MCF 10A (cell line): ENCODE results near the gene MS4A4A. TPM values are rescaled to one million over a fixed set of nuclear protein-coding genes. Genes with fewer than 3 reads are reported as not detected.

ENCODE experiments used
- BruUV-seq: library from RNA; stranded (reverse); fragments of 400-500 nt; replicated peaks from 2 replicates; lab custom pipeline; 2021; lab: Mats Ljungman, UMichigan
- CTCF ChIA-PET: fragments of 300-600 bp; sonication (Branson Sonifier 250); formaldehyde crosslinking; extraction: SDS; loops from one replicate; lab custom pipeline; 2021; ENCODE audit warnings: antibody characterized with exemption, inconsistent platforms; lab: Yijun Ruan, JAX
- POLR2A ChIA-PET: fragments of 300-600, 350-650 bp; sonication (Branson Sonifier 250); formaldehyde crosslinking; extraction: SDS; loops from one replicate; lab custom pipeline; 2020; ENCODE audit warnings: antibody characterized with exemption, inconsistent platforms; lab: Yijun Ruan, JAX
- DNase-seq: peaks from one replicate; pipeline ENCODE4 v3.0.0-alpha.2; 2018; ENCODE audit not compliant: unreplicated experiment
- H3K27ac Mint-ChIP-seq: one replicate; pipeline ENCODE4 v1.8.0; 2022; ENCODE audit warnings: mild to moderate bottlenecking, low read depth, mixed read lengths; ENCODE audit not compliant: unreplicated experiment
- H3K27me3 Mint-ChIP-seq: one replicate; pipeline ENCODE4 v1.8.0; 2022; ENCODE audit warnings: mixed read lengths; ENCODE audit not compliant: insufficient read depth, unreplicated experiment
- H3K36me3 Mint-ChIP-seq: one replicate; pipeline ENCODE4 v1.8.0; 2022; ENCODE audit warnings: mild to moderate bottlenecking, moderate library complexity, mixed read lengths; ENCODE audit not compliant: insufficient read depth, unreplicated experiment
- H3K4me1 Mint-ChIP-seq: one replicate; pipeline ENCODE4 v1.8.0; 2022; ENCODE audit warnings: mixed read lengths; ENCODE audit not compliant: insufficient read depth, unreplicated experiment
- H3K4me3 Mint-ChIP-seq: one replicate; pipeline ENCODE4 v1.8.0; 2022; ENCODE audit warnings: mild to moderate bottlenecking, moderate library complexity, mixed read lengths; ENCODE audit not compliant: unreplicated experiment
- H3K9me3 Mint-ChIP-seq: one replicate; pipeline ENCODE4 v1.8.0; 2022; ENCODE audit warnings: mixed read lengths; ENCODE audit not compliant: unreplicated experiment
- CTCF ChIP-seq: fragments of 200-600 bp; IDR thresholded peaks from one replicate; pipeline ENCODE4 v1.8.0; 2022; ENCODE audit warnings: antibody characterized with exemption, mild to moderate bottlenecking; ENCODE audit not compliant: unreplicated experiment
- intact Hi-C: fragments of 100-400 bp; cut with micrococcal nuclease; formaldehyde crosslinking; loops from 2 replicates; pipeline ENCODE4 v1.14.1; 2022
- total RNA-seq: library from RNA; stranded (reverse); gene quantifications from 2 replicates; pipeline ENCODE4 v1.2.3, GENCODE V29; 2022

MS4A4A gene
- total RNA-seq, 1 experiment from 2014 or later: not detected

- intact Hi-C loops: no loop called here
- no peak for TF ChIP-seq CTCF
- no peaks in the 10 kb centered on the region for H3K36me3 Mint-ChIP-seq
- H3K27me3 Mint-ChIP-seq: no peaks in the 10 kb centered on the region
- CTCF ChIA-PET: interaction anchor here (0.5 to 2.4 kb wide), 2 partner anchors 19 to 50 kb away, joined by 5 to 11 read pairs; no protein-coding TSS in a partner anchor
- H3K9me3 Mint-ChIP-seq: no peaks in the 10 kb centered on the region
- H3K27ac Mint-ChIP-seq: no peak overlapping the region
- no peak for DNase-seq
- POLR2A ChIA-PET: no interaction called here
- no peaks in the 10 kb centered on the region for H3K4me1 Mint-ChIP-seq
- no TSS peak for BruUV-seq
- no peak overlapping the region for H3K4me3 Mint-ChIP-seq
Observed at GRCh38 chr11:60314635-60315321, 34.3 kb downstream of the MS4A4A start.

- TF ChIP-seq CTCF: no peak
- ChIA-PET POLR2A (no interaction called here), CTCF (interaction anchor here (0.6 to 1.0 kb wide), 2 partner anchors 51 to 1739 kb away, joined by 3 read pairs; no protein-coding TSS in a partner anchor)
- no peak overlapping the region for H3K27ac Mint-ChIP-seq
- no TSS peak for BruUV-seq
- no peaks in the 10 kb centered on the region for H3K27me3 Mint-ChIP-seq
- no peaks in the 10 kb centered on the region for H3K9me3 Mint-ChIP-seq
- H3K4me3 Mint-ChIP-seq: no peak overlapping the region
- no peaks in the 10 kb centered on the region for H3K36me3 Mint-ChIP-seq
- DNase-seq: no peak
- no peaks in the 10 kb centered on the region for H3K4me1 Mint-ChIP-seq
- intact Hi-C loops: no loop called here
Observed at GRCh38 chr11:60315871-60316270, 35.4 kb downstream of the MS4A4A start.

GRCh38 chr11:60316317-60316716 is 35.9 kb downstream of the MS4A4A start:
- ChIA-PET CTCF (interaction anchor here (1.0 kb wide), 1 partner anchor 51 kb away, joined by 3 read pairs; no protein-coding TSS in a partner anchor), POLR2A (no interaction called here)
- DNase-seq: no peak
- Mint-ChIP-seq H3K27ac (no peak overlapping the region), H3K36me3 (no peaks in the 10 kb centered on the region), H3K4me1 (no peaks in the 10 kb centered on the region), H3K27me3 (no peaks in the 10 kb centered on the region), H3K9me3 (no peaks in the 10 kb centered on the region), H3K4me3 (no peak overlapping the region)
- intact Hi-C loops: no loop called here
- TF ChIP-seq CTCF: no peak
- BruUV-seq: no TSS peak

GRCh38 chr11:60318726-60319125 is 38.3 kb downstream of the MS4A4A start:
- Mint-ChIP-seq H3K4me3 (no peak overlapping the region), H3K9me3 (no peaks in the 10 kb centered on the region), H3K4me1 (no peaks in the 10 kb centered on the region), H3K36me3 (no peaks in the 10 kb centered on the region), H3K27me3 (no peaks in the 10 kb centered on the region), H3K27ac (no peak overlapping the region)
- intact Hi-C loops: no loop called here
- POLR2A ChIA-PET: interaction anchor here (1.0 kb wide), 1 partner anchor 14 kb away, joined by 3 read pairs; no protein-coding TSS in a partner anchor
- no peak for TF ChIP-seq CTCF
- BruUV-seq: no TSS peak
- no peak for DNase-seq
- CTCF ChIA-PET: interaction anchor here (0.6 to 2.1 kb wide), 3 partner anchors 45 to 299 kb away, joined by 4 to 7 read pairs (median 5); no protein-coding TSS in a partner anchor
